ENCODE results near the gene TTC34. TPM values are rescaled to one million over a fixed set of nuclear protein-coding genes. Genes with fewer than 3 reads are reported as not detected.
"Not testable (repeated sequence)": the region's sequence is repeated elsewhere in the genome, so short reads cannot be mapped to it uniquely, and the experiment has no call there.

TTC34 gene
- polyA plus RNA-seq, 4 donors, result 0.69 to 1.1 (median 0.85) TPM

DNA sequence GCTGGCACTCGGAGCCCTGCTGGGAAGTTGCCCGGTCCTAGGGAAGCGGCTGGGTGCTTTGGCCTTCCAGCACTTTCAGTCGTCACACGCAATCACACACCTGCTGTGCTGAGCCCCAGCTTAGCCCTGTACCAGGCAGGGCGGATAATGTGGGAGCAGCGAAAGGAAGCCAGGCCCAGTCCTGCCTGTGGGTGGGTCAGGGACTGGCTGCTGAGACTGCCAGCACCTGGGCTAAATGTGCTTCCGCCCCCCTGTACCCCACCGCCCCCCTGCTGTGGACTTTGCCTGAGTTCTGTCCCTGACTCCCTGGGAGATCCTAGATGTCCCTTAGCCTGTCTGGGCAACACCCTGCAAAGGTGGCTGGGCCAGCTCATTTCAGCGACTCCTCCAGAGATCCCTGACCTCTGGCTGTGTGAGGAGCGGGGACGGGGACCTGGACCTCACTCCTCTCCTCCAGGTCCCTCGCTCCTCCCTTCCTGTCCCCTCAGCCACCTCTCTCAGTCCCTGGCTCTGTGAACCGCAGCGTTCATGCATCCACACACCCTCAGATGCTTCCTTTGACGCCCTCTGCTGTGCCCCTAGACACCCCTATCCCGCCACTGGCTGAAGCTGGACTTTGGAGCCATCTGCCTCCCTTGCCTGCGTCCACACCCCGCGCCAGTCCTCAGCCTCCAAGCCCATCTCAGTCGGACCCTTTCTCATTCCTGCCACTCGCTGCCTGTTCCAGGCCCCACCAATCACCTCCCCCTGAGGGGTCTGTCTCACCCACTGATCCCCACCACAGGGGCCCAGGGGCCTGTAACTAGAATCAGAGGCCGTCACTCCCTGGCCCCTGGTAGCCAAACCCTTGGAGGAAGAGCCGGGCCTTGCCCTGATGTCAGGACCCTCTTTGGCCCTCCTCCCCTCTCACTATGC is 170.1 kb downstream of the TTC34 start:
- DNase-seq (ENCODE audit: low read depth in 4 of 4, low spot score in 3 of 4), result no peak

DNA sequence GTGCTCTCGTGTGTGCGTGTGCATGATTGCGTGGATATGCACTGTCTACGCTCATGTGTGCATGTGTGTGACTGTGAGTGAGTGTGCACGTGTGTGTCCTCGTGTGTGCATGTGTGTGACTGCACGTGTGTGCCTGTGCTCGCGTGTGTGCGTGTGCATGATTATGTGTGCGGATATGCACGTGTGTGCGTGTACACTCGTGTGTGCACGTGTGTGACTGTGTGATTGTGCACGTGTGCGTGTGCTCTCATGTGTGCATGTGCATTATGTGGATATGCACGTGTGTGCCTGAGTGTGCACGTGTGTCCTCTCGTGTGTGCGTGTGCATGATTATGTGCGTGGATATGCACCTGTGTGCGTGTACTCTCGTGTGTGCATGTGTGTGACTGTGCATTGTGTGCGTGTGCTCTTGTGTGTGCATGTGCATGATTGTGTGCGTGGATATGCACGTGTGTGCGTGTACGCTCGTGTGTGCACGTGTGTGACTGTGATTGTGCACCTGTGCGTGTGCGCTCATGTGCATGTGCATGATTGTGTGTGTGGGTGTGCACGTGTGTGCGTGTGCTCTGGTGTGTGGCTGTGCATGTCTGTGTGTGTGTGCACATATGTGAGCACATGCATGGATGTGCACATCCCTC is 170.9 kb downstream of the TTC34 start:
- no peak for DNase-seq (ENCODE audit: low read depth in 4 of 4, low spot score in 3 of 4)

GRCh38 chr1:2629627-2630497 is 171.6 kb downstream of the TTC34 start:
- no peak for DNase-seq (ENCODE audit: low read depth in 4 of 4, low spot score in 3 of 4)

DNA sequence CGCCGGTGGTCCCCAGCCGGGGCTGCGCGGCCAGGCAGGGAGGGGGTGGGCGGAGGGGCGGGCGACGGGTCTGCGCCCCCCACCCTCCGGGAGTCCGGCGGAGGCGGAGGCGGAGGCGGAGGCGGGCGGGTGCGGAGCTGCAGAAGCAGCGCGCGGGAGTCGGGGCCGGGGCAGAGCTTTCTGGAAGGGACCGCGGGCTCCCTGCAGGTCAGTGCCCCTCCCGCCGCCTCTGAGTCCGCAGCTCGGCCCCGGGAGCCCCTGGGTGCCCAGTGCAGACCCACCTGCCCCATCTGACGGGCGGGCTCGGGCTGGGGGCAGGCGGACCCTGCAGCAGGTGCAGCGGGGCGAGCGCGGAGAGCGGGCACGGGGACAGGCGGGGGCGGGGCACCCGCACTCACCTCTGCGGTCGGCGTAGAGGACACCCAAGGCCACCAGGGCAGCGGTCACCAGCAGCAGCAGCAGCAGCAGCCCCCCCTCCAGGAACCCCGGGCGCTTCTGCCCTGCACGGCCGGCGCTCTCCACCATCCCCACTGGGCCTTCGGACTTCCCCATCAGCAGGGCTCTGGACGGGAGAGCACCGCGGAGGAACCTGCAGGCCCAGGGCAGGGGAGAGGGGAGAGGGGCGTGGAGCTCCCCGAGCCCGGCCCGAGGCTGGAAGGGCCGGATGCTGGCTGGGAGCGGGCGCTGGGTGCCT is 172.4 kb downstream of the TTC34 start:
- DNase-seq (ENCODE audit: low read depth in 4 of 4, low spot score in 3 of 4), result no peak

DNA sequence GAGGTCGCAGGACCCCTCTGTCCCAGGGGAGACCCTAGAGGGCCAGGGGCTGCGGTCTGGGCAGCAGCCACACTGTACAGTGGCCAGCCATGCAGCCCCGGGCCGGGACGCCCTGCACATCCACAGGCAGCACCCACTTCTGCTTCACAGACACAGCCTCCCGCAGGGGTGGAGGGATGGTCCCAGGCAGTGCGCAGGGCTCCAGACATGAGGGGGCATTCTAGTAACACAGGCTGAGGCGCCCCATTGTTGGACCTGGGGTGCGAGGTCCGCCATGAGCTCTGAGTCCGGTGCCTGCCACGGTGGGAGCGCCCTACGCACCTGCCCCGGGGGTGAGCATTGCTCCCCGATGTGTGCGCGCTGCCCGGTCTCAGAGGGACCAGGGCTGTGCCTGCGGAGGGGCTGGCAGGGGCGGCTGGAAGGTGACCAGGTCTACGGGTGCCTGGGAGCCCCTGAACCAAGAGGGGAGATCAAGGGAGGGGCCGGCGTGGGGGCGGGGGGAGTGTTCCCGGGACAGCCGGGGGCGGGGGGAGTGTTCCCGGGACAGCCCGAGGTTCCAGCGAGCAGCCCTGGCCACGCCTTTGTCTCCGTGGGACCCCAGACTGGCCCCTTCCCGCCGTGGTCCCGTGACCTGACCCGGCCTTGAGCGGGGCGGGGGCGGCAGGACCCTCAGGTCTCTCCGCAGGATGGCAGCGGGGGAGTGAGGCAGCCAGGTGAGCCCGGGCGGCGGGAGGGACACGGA is 173.1 kb downstream of the TTC34 start:
- DNase-seq (ENCODE audit: low read depth in 4 of 4, low spot score in 3 of 4), result no peak

DNA sequence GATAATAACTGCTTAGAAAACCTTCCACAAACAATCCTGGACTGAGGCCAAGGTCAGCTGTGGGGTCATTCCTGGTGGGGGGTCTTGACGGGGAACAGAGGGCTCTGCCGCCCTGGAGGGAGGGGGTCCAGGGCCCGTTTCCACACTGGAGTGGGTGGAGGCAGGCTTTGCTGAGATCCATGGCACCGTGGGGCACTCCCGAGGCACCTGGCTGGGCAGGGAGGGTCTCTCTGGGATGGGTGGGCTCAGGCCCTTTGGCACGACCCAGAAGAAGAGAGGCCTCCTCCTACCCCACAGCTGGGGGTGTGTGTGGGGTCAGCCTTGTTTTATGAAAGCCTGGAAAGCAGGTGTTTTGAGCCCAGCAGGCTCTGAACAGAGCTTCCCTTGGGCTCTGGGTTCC is 173.7 kb downstream of the TTC34 start:
- no peak for DNase-seq (ENCODE audit: low read depth in 4 of 4, low spot score in 3 of 4)

- not testable (repeated sequence) for DNase-seq (ENCODE audit: low read depth in 4 of 4, low spot score in 3 of 4)
These were observed 175.7 kb downstream of the TTC34 start for GRCh38 chr1:2625748-2626147.

DNA sequence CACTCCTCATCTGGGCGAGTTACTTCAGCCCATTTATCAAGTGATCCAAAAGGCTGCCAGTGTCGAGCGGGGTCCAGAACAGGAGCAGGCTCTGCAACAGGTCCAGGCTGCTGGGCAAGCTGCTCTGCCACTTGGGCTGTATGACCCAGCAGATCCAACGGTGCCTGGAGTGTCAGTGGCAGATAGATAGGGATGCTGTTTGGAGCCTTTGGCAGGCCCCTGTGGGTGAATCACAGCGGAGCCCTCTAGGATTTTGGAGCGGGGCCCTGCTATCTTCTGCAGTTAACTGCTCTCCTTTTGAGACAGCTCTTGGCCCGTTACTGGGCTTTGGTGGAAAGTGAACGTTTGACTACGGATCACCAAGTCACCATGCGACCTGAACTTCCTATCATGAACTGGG is 176.2 kb downstream of the TTC34 start:
- no peak for DNase-seq (ENCODE audit: low read depth in 4 of 4, low spot score in 3 of 4)

DNA sequence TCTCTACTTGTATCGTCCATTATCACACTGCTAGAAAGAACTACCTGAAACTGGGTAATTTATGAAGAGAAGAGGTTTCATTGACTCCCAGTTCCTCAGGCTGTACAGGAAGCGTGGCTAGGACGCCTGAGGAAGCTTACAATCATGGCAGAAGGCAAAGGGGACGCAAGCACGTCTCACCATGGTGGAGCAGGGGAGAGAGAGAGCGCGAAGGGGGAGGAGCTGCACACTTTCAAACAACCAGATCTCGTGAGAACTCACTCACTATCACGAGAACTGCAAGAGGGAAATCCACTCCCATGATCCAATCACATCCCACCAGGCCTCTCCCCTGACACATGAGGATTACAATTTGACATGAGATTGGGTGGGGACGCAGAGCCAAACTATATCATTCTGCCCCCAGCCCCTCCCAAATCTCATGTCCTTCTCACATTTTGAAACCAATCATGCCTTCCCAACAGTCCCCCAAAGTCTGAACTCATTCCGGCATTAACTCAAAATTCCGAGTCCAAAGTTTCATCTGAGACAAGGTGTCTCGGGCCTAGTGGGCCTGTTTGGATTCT is 176.7 kb downstream of the TTC34 start:
- no peak for DNase-seq (ENCODE audit: low read depth in 4 of 4, low spot score in 3 of 4)

DNA sequence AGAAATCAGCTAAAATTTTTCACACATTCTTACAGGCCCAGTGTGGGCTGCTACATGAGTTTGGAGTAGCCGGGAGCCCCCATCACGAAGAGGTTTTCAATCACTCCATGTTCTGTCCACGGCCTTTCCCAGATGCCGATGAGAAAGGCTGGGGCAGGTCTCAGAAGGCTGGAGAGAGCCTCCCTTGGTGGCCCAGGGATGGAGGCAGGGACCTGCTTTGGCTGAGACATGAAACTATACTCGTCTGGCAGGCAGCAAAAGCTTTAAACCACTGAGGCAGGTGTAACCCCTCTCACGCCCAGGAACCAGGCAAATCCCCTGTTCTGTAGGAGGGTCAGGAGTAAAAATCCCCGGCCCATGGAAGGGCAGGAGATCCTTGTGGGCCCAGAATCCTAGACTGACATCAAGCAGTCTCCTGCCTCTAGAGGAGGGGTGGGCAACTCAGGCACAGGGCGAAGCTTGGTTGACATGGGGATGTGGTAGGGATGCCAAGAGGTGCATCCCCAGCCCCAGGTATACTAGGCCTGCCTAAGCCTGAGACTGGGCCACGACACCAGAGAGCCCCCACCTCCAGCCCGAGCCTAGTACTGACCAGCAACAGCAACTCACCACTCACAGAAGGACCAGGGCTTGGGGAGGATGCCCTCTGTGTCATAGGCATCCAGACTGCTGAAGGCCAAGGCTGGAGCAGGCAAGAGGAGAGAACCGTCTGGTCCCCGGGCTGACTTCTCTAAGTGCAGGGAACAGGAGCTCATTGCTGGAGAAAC is 177.7 kb downstream of the TTC34 start:
- DNase-seq (ENCODE audit: low read depth in 4 of 4, low spot score in 3 of 4), result no peak

- DNase-seq (ENCODE audit: low read depth in 4 of 4, low spot score in 3 of 4), result no peak
These were observed 183.5 kb downstream of the TTC34 start for GRCh38 chr1:2617971-2618470.

DNA sequence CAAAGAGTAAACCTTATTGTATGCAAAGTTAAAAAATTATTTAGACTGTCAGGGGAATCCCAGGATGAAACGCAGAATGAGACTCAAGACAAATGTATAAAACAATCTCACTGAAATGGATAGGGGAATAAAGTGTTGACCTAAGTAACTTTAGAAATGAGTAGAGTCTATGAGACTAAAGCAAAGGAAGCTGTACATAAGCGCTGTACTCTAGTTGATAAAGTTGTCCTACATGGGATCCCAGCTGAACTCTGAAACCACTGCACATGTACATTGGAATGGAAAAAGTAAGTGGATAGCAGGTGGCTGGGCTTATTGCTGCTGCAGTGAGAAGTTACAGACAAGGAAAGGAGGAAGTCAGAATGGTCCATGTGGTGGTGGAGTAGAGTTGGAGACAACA is 187.3 kb downstream of the TTC34 start:
- no peak for DNase-seq (ENCODE audit: low read depth in 4 of 4, low spot score in 3 of 4)

DNA sequence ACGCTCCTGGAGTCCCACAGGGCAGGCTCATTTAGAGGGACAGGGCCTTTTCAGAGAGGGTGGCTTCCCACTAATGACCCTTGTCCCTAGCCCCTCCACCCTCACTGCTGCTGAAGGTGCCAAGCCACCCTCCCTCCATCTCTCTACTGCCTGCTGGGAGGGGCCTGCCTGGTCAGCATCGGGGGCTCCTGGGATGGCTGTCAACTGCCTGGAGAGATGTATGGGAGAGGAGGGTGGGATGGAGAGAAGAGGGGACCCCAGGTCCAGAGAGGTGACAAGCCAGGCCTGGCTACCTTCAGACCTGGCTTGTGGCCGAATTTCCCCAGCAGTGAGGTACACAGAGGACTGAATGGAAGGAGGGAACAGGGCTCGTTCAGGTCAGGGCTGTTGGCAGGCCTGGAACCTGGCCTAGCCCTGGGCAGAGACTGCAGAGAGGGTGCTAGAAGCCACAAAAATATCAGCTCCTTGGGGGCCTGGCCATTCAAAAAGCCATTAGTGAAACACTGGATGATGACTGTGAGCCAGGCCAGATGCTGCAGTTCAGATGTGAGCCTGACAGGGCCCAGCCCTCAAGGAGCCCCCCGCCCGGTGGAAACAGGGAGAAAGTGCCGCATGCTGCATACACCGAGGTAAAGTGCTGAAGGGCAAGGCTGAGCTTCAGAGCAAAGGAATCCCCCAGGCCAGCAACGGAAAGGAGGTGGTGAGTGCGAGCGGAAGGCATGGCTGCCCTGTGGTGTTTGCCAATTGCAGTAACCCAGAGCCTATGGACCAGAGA is 188.7 kb downstream of the TTC34 start:
- DNase-seq (ENCODE audit: low read depth in 4 of 4, low spot score in 3 of 4), result no peak

DNA sequence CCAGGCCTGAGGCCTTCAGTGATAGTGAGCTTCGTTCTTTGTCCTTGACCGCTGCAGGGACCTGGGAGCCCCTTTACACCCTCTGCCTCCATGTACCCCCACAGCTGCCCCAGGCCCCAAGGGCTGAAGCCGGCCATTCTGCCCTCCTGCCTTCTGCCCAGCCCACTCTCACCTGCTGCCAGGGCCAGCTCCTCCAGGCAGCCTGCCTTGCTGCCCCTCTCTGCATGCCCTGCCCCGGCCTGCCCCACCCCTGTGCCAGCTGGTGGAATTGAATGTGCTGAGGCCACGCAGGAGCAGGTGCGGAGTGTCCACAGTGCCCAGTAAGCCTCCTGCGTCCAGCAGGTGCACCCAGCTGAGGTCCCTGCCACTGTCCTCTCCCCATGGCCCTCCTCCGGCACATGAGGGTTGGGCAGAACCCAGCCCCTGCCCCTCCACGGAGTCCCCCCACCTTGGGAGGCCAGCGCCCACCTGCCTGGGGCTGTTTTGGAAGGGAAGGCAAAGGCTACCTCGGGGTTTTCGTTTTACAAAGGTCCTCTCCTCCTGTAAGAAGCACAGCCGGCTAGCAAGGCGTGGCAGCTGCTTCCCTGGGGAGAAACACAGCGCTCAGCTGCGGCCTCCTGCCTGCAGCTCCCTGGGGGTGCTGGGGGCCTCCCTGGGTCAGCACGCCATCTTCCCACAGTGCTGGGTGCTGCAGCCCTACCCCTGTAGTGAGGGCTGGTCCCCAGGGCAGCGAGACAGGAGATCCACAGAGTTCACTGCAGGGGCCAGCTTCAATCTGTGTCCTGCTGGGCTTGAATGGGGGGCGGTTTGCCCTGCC is 189.7 kb downstream of the TTC34 start:
- no peak for DNase-seq (ENCODE audit: low read depth in 4 of 4, low spot score in 3 of 4)

GRCh38 chr1:2611031-2611501 is 190.4 kb downstream of the TTC34 start:
- no peak for DNase-seq (ENCODE audit: low read depth in 4 of 4, low spot score in 3 of 4)

GRCh38 chr1:2610036-2610959 is 191.2 kb downstream of the TTC34 start:
- no peak for DNase-seq (ENCODE audit: low read depth in 4 of 4, low spot score in 3 of 4)
